Measurements from ENCODE around the gene SLC6A12.

GRCh38 chr12:238736-239398 lies 24.9 kb upstream of the SLC6A12 start:
- TF ChIP-seq CHD2 (IDR thresholded peaks at IDR 0.05; ENCODE audit: low read length, partially characterized antibody) (no peak), CTCF (IDR thresholded peaks at IDR 0.05) (no peak), EP300 (IDR thresholded peaks at IDR 0.05; ENCODE audit: borderline replicate concordance in 1 of 2, low read depth in 1 of 2, low read length in 1 of 2) (no peak), MEF2A (IDR thresholded peaks at IDR 0.05; ENCODE audit: borderline replicate concordance, low read depth) (no peak), TCF12 (IDR thresholded peaks at IDR 0.05) (no peak), RXRA (IDR thresholded peaks at IDR 0.05; ENCODE audit: borderline replicate concordance, low read depth) (no peak), RCOR1 (IDR thresholded peaks at IDR 0.05; ENCODE audit: low read length) (no peak), GABPA (IDR thresholded peaks at IDR 0.05; ENCODE audit: low read depth) (no peak), FOXM1 (IDR thresholded peaks at IDR 0.05; ENCODE audit: low read depth) (no peak)
- TF ChIP-seq, protein P1, sequence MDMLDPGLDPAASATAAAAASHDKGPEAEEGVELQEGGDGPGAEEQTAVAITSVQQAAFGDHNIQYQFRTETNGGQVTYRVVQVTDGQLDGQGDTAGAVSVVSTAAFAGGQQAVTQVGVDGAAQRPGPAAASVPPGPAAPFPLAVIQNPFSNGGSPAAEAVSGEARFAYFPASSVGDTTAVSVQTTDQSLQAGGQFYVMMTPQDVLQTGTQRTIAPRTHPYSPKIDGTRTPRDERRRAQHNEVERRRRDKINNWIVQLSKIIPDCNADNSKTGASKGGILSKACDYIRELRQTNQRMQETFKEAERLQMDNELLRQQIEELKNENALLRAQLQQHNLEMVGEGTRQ (IDR thresholded peaks at IDR 0.05; ENCODE audit: borderline replicate concordance, low read depth, low read length), result no peak
